ENCODE measurements around the gene MAML2. TPM values are rescaled to one million over a fixed set of nuclear protein-coding genes. Genes with fewer than 3 reads are reported as not detected.

The MAML2 gene
- total and polyA plus RNA-seq, 2 experiments from 2014 or later: 4.7 to 15.3 TPM

DNA sequence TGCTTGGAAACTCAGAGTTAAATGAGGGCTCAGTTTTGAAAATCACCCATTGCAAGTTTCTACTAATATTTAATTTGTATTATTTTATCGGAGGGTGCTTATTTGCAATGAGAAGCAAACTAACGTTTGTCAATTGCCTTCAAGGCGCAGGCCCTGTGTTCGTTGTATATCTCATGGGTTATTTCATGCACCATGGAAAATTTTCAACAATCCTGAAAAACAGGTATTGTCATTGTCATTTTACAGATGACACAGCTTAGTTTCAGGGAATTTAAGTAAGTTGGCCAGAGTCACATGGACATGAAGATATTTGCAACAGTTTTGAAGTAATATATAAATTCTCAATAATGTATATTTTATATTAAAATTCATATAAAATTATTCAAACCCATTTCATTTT, 261.4 kb downstream of the MAML2 start:
- 67% methylated on average over 4 of the region's 4 CpGs for WGBS (ENCODE audit: low lambda C conversion rate, missing lambda C conversion rate)
- no peaks in the 10 kb centered on the region for H3K27me3 ChIP-seq
- H3K36me3 ChIP-seq (replicated peaks; ENCODE audit: insufficient read depth, low read depth): no peaks in the 10 kb centered on the region
- H4K20me1 ChIP-seq (ENCODE audit: insufficient read depth, poor library complexity, severe bottlenecking): no peaks in the 10 kb centered on the region
- H3K4me3 ChIP-seq: no peak overlapping the region
- no peak for DNase-seq (ENCODE audit: low spot score)
- TF ChIP-seq CTCF (IDR thresholded peaks at IDR 0.05; ENCODE audit: poor library complexity) (no peak), EZH2phosphoT487 (IDR thresholded peaks at IDR 0.05; ENCODE audit: low read depth, severe bottlenecking, unreplicated experiment) (no peak), EZH2 (IDR thresholded peaks at IDR 0.05; ENCODE audit: borderline replicate concordance) (no peak)
- H3K4me1 ChIP-seq (ENCODE audit: insufficient read depth): peaks cover 15% of the 10 kb centered on the region
- H3K9me2 ChIP-seq (replicated peaks; ENCODE audit: insufficient read depth): no peaks in the 10 kb centered on the region
- no peak overlapping the region for H2AFZ ChIP-seq
- H3K4me2 ChIP-seq: no peak overlapping the region
- peaks cover 41% of the 10 kb centered on the region for H3K79me2 ChIP-seq
- H3K27ac ChIP-seq: no peak overlapping the region
- no peaks in the 10 kb centered on the region for H3K9me3 ChIP-seq (ENCODE audit: low read depth)

GRCh38 chr11:96079691-96080090, 263.3 kb downstream of the MAML2 start:
- H3K79me2 ChIP-seq: peaks cover 27% of the 10 kb centered on the region
- WGBS (ENCODE audit: low lambda C conversion rate, missing lambda C conversion rate): 87% methylated on average over 4 of the region's 4 CpGs
- no peak for DNase-seq (ENCODE audit: low spot score)

DNA sequence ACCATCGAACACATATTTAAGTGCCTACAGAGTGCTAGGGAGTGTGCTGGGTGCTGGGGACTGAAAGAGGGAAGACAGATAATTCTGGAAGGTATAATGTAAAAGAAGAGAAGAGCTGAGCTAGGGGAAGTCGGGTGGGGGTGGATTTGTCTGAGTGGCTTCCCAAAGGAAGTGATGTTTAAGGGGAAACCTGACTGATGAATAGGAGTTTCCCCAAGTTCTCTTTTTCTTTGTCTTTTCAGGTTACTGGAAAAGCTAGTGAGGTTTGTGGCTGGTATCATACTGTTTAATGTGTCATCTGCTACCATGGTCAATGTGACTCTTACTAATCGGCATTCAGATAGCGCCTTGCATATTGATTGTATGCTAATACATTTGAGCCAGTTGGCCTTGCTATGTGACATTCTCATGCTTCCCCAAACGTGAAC, 267.4 kb downstream of the MAML2 start:
- TF ChIP-seq CTCF (IDR thresholded peaks at IDR 0.05; ENCODE audit: poor library complexity) (no peak), EZH2phosphoT487 (IDR thresholded peaks at IDR 0.05; ENCODE audit: low read depth, severe bottlenecking, unreplicated experiment) (no peak)
- Histone ChIP-seq H3K4me3 (no peak overlapping the region), H2AFZ (no peak overlapping the region), H3K9me3 (ENCODE audit: low read depth) (no peaks in the 10 kb centered on the region), H3K4me1 (ENCODE audit: insufficient read depth) (peaks cover 5% of the 10 kb centered on the region), H3K9me2 (replicated peaks; ENCODE audit: insufficient read depth) (no peaks in the 10 kb centered on the region), H3K36me3 (replicated peaks; ENCODE audit: insufficient read depth, low read depth) (no peaks in the 10 kb centered on the region), H4K20me1 (ENCODE audit: insufficient read depth, poor library complexity, severe bottlenecking) (no peaks in the 10 kb centered on the region), H3K4me2 (no peak overlapping the region), H3K27me3 (no peaks in the 10 kb centered on the region), H3K79me2 (peaks cover 32% of the 10 kb centered on the region), H3K27ac (no peak overlapping the region)
- DNase-seq (ENCODE audit: low spot score): no peak
- WGBS (ENCODE audit: low lambda C conversion rate, missing lambda C conversion rate): 85% methylated on average over 5 of the region's 5 CpGs

More at GRCh38 chr11:96079691-96080090, 263.3 kb downstream of the MAML2 start:
- no peaks in the 10 kb centered on the region for H3K9me2 ChIP-seq (replicated peaks; ENCODE audit: insufficient read depth)
- no peak overlapping the region for H2AFZ ChIP-seq
- H3K27me3 ChIP-seq: no peaks in the 10 kb centered on the region
- H3K4me3 ChIP-seq: no peak overlapping the region
- H3K4me2 ChIP-seq: no peak overlapping the region
- H3K27ac ChIP-seq: no peak overlapping the region
- H3K36me3 ChIP-seq (replicated peaks; ENCODE audit: insufficient read depth, low read depth): no peaks in the 10 kb centered on the region
- peaks cover 17% of the 10 kb centered on the region for H3K4me1 ChIP-seq (ENCODE audit: insufficient read depth)
- H4K20me1 ChIP-seq (ENCODE audit: insufficient read depth, poor library complexity, severe bottlenecking): no peaks in the 10 kb centered on the region
- TF ChIP-seq EZH2 (IDR thresholded peaks at IDR 0.05; ENCODE audit: borderline replicate concordance) (no peak), EZH2phosphoT487 (IDR thresholded peaks at IDR 0.05; ENCODE audit: low read depth, severe bottlenecking, unreplicated experiment) (no peak), CTCF (IDR thresholded peaks at IDR 0.05; ENCODE audit: poor library complexity) (no peak)
- no peaks in the 10 kb centered on the region for H3K9me3 ChIP-seq (ENCODE audit: low read depth)

All from hepatocyte (in vitro differentiated cells).